Body of pancreas (tissue), 4 donors: ENCODE measurements around the gene BMP8A. TPM values are rescaled to one million over a fixed set of nuclear protein-coding genes. Genes with fewer than 3 reads are reported as not detected.

Experiments
- ATAC-seq: fragments of 150-250 bp; one replicate; pipeline ENCODE4 v1.9.1; 2016
- DNase-seq, 4 donors: peaks; one replicate each; pipeline ENCODE4 v3.0.0-alpha.2; 2019
- H3K27ac ChIP-seq, 4 donors: fragments of 200-600 bp; sonication (generic); 1 replicate in 3 of 4; 2 replicates in 1 of 4; pipeline versions ENCODE4 v1.5.1 to v1.6.1; 2016 to 2019; ENCODE audit warnings: mild to moderate bottlenecking in 1 of 4, mixed read lengths in 1 of 4, moderate library complexity in 1 of 4
- H3K27me3 ChIP-seq, 2 donors: fragments of 200-600 bp; sonication (generic); one replicate each; pipeline ENCODE4 v1.6.0; 2016; ENCODE audit warnings: mild to moderate bottlenecking in 1 of 2
- H3K36me3 ChIP-seq, 2 donors: fragments of 200-600 bp; sonication (generic); replicated peaks in 1 of 2; 2 replicates each; pipeline ENCODE4 v1.5.1; 2016; ENCODE audit warnings: low read depth in 2 of 2; ENCODE audit not compliant: insufficient read depth in 1 of 2
- H3K4me1 ChIP-seq: fragments of 200-600 bp; sonication (generic); one replicate; pipeline ENCODE4 v1.6.0; 2016
- H3K4me3 ChIP-seq, 2 donors: fragments of 200-600 bp; sonication (generic); 1 replicate in 1 of 2; 2 replicates in 1 of 2; pipeline ENCODE4 v1.5.1; 2016 to 2019
- H3K9me3 ChIP-seq, 3 donors: fragments of 200-600 bp; sonication (generic); 1 replicate in 2 of 3; 2 replicates in 1 of 3; pipeline ENCODE4 v1.5.1; 2016
- CTCF ChIP-seq, 7 experiments: fragments of 450-650 bp in 4 of 7; fragments of 200-600 bp in 3 of 7; sonication (generic) in 3 of 7; IDR thresholded peaks; one replicate each; pipeline ENCODE4 v1.5.1; 2016 to 2019; ENCODE audit warnings: antibody characterized with exemption in 7 of 7
- POLR2A ChIP-seq, 3 donors: fragments of 450-650 bp; IDR thresholded peaks; one replicate each; pipeline ENCODE4 v1.6.1; 2016; ENCODE audit warnings: antibody characterized with exemption in 3 of 3, mild to moderate bottlenecking in 2 of 3
- WGBS, 2 donors: methylation state at CpG; one replicate each; pipeline ENCODE4 v1.1.5; 2017; 5-methylcytosine and 5-hydroxymethylcytosine counted together
- intact Hi-C: fragments of 100-400 bp; cut with DNase I; formaldehyde crosslinking; loops from one replicate; pipeline ENCODE4 v1.15.1; 2023
- total RNA-seq, 2 donors: library from RNA; depleted of rRNA; stranded (reverse); fragments of >200 nt; gene quantifications; one replicate each; pipeline ENCODE4 v1.1.0, GENCODE V29; 2016

The BMP8A gene
- total RNA-seq, 2 donors from 2014 or later = 5.7 TPM; not detected in 1

GRCh38 chr1:39540504-39541031 is 49.1 kb downstream of the BMP8A start:
- Histone ChIP-seq H3K27ac (peak overlapping the region in 1 of 4 donors; percentile 46), H3K4me1 (peaks cover 6% of the 10 kb centered on the region), H3K4me3 (no peak overlapping the region), H3K9me3 (no peaks in the 10 kb centered on the region), H3K27me3 (no peaks in the 10 kb centered on the region), H3K36me3 (peaks cover 0 to 4% of the 10 kb centered on the region in 2 donors)
- ATAC-seq (no peak), DNase-seq (peak in 3 of 4 donors; percentile 27 to 83 (median 35))
- intact Hi-C loops = no loop called here
- WGBS, 2 donors = 72 to 85% methylated on average over 13 of the region's 13 CpGs
- TF ChIP-seq CTCF (IDR thresholded peaks at IDR 0.05) (no peak), POLR2A (IDR thresholded peaks at IDR 0.05) (peak in 1 of 3 donors; percentile 31)

GRCh38 chr1:39542924-39543323 is 51.5 kb downstream of the BMP8A start:
- Histone ChIP-seq H3K36me3 (peaks cover 0 to 18% of the 10 kb centered on the region in 2 donors), H3K4me3 (no peak overlapping the region), H3K27ac (no peak overlapping the region), H3K27me3 (no peaks in the 10 kb centered on the region), H3K4me1 (peaks cover 6% of the 10 kb centered on the region), H3K9me3 (no peaks in the 10 kb centered on the region)
- DNase-seq = no peak
- TF ChIP-seq CTCF (IDR thresholded peaks at IDR 0.05) (no peak), POLR2A (IDR thresholded peaks at IDR 0.05) (no peak)
- intact Hi-C loops = no loop called here
- no peak for ATAC-seq
- 92 to 94% methylated on average over 5 of the region's 5 CpGs for WGBS, 2 donors

DNA sequence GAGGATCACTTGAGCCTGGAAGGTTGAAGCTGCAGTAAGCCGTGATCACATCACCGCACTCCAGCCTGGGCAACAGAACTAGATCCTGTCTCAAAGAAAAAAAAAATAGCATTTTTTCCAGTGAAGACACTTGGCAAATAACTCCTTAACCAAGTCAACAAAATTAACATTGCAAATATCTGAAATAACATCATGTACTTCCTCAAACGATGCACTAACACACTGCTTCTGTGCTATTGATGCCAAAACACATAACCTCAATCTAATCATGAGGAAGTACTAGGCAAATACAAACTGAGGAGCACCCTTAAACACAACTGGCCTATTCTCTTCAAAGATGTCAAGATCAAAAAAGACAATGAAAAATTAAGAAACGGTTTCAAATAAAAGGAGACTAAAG is 52.9 kb downstream of the BMP8A start:
- peak; percentile 69 for ATAC-seq
- Histone ChIP-seq H3K27ac (peak overlapping the region in 2 of 4 donors; percentile 36 to 55), H3K4me1 (peaks cover 6% of the 10 kb centered on the region), H3K9me3 (no peaks in the 10 kb centered on the region), H3K27me3 (no peaks in the 10 kb centered on the region), H3K4me3 (no peak overlapping the region), H3K36me3 (peaks cover 0 to 21% of the 10 kb centered on the region in 2 donors)
- WGBS, 2 donors = 57 to 67% methylated on average over 4 of the region's 4 CpGs
- TF ChIP-seq CTCF (IDR thresholded peaks at IDR 0.05) = no peak
- no peak for TF ChIP-seq POLR2A (IDR thresholded peaks at IDR 0.05)
- intact Hi-C loops = no loop called here
- DNase-seq = peak in 1 of 4 donors; percentile 24

- peaks cover 6% of the 10 kb centered on the region for H3K4me1 ChIP-seq
- DNase-seq (no peak), ATAC-seq (no peak)
- no peaks in the 10 kb centered on the region for H3K9me3 ChIP-seq
- no peak overlapping the region for H3K4me3 ChIP-seq
- H3K27ac ChIP-seq = no peak overlapping the region
- 96% methylated on average over 9 of the region's 9 CpGs for WGBS, 2 donors
- intact Hi-C loops = no loop called here
- TF ChIP-seq CTCF (IDR thresholded peaks at IDR 0.05) = no peak
- TF ChIP-seq POLR2A (IDR thresholded peaks at IDR 0.05) = no peak
- H3K27me3 ChIP-seq = no peaks in the 10 kb centered on the region
- H3K36me3 ChIP-seq = peaks cover 0 to 21% of the 10 kb centered on the region in 2 donors
Observed at GRCh38 chr1:39545531-39545930, 54.1 kb downstream of the BMP8A start.

GRCh38 chr1:39554277-39554676 is 62.8 kb downstream of the BMP8A start:
- intact Hi-C loops = no loop called here
- no peak for DNase-seq
- Histone ChIP-seq H3K36me3 (peaks cover 0 to 1% of the 10 kb centered on the region in 2 donors), H3K9me3 (no peaks in the 10 kb centered on the region), H3K4me1 (no peaks in the 10 kb centered on the region), H3K4me3 (no peak overlapping the region), H3K27me3 (no peaks in the 10 kb centered on the region), H3K27ac (no peak overlapping the region)
- ATAC-seq = no peak
- 78 to 79% methylated on average over 2 of the region's 2 CpGs for WGBS, 2 donors
- no peak for TF ChIP-seq POLR2A (IDR thresholded peaks at IDR 0.05)
- TF ChIP-seq CTCF (IDR thresholded peaks at IDR 0.05) = no peak
